ENCODE results near the gene F3.

F3 gene

DNA sequence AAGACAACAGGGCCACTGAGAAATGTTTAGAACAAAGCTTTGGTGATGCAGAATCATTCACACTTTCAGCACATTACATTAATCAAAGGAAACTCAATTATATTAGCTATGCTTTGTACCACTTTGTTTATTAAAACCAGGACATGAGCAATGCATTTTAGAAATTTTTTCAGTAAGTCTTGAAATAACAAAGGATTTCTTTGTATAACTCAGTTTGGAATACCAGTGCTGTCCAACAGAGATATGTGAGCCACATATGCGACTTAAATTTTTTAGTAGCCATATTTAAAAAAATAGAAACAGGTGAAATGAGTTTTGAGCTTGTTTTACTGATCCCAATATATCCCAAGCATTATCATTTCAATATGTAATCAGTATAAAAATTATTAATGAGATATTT is 18.8 kb upstream of the F3 start:
- ChIA-PET CTCF (interaction anchor here (1.5 to 1.6 kb wide), 2 partner anchors 24 to 38 kb away, joined by 4 read pairs; no protein-coding TSS in a partner anchor), POLR2A (no interaction called here)
- DNase-seq (ENCODE audit: extremely low spot score) = no peak
- TF ChIP-seq, protein P1, sequence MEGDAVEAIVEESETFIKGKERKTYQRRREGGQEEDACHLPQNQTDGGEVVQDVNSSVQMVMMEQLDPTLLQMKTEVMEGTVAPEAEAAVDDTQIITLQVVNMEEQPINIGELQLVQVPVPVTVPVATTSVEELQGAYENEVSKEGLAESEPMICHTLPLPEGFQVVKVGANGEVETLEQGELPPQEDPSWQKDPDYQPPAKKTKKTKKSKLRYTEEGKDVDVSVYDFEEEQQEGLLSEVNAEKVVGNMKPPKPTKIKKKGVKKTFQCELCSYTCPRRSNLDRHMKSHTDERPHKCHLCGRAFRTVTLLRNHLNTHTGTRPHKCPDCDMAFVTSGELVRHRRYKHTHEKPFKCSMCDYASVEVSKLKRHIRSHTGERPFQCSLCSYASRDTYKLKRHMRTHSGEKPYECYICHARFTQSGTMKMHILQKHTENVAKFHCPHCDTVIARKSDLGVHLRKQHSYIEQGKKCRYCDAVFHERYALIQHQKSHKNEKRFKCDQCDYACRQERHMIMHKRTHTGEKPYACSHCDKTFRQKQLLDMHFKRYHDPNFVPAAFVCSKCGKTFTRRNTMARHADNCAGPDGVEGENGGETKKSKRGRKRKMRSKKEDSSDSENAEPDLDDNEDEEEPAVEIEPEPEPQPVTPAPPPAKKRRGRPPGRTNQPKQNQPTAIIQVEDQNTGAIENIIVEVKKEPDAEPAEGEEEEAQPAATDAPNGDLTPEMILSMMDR (IDR thresholded peaks at IDR 0.05; ENCODE audit: control extremely low read depth, extremely low read depth, low read depth, missing control alignments) = no peak

DNA sequence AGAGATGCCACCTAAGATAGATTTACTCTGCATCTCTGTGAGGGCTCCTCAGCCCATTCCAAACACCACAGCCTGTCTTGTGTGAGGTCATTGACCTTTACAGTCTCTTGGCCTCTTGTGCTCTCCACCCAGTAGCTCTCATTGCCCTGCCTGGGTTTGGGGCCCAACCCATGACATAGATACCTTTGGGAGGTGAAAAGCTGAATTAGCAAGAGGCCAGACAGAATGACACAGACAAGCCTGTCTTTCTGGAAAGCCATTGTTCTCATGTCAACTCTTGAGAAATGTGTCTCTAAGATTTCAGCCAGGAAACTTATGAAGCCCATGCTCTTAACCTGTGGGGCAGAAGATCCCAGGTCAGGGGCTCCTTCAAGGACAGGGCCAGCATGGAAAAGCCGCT is 18.4 kb upstream of the F3 start:
- POLR2A ChIA-PET = no interaction called here
- CTCF ChIA-PET = interaction anchor here (1.5 to 1.6 kb wide), 2 partner anchors 24 to 38 kb away, joined by 4 read pairs; no protein-coding TSS in a partner anchor
- TF ChIP-seq, protein P1 (IDR thresholded peaks at IDR 0.05; ENCODE audit: control extremely low read depth, extremely low read depth, low read depth, missing control alignments) = no peak
- DNase-seq (ENCODE audit: extremely low spot score) = no peak

DNA sequence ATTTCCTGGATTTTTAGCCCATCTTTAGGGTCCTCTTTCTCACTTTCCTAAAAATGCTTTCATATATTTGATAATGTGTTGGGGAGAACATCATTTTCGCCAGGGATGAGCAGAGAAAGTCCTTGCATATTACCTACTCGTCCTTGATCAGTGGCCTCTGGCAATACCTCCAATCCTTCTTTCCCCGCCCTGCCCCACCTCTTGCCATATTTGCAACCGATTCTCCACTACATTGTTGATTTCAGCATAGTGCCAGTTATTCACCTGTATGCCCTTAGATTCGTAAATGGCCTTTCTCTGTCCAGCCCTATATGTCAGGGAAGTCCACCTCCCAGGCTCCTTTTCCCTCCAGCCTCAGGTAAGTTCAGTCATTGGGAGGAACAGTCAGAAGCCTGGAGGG is 13.5 kb upstream of the F3 start:
- POLR2A ChIA-PET = no interaction called here
- DNase-seq (ENCODE audit: extremely low spot score) = no peak
- TF ChIP-seq, protein P1 (IDR thresholded peaks at IDR 0.05; ENCODE audit: control extremely low read depth, extremely low read depth, low read depth, missing control alignments) = no peak
- CTCF ChIA-PET = no interaction called here

DNA sequence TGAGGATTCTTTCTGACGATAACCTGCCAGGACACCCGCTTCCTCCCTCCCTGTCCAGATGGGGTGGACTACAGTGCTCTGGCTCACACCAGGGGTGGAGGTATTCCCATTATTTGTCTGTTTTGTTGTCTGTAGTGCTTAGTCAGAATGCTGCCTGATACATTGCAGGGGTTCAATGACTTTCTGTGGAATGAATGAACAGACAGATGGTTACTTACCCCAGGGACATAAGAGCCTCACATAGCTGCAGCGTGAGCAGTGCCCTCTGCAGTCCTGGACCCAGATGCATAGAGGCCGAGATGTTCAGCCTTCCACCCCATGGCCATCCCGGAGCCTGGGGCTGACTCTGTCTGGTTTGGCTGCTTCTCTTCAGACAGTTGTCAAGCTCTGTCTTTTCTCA is 13.0 kb upstream of the F3 start:
- CTCF ChIA-PET = no interaction called here
- TF ChIP-seq, protein P1 (IDR thresholded peaks at IDR 0.05; ENCODE audit: control extremely low read depth, extremely low read depth, low read depth, missing control alignments) = no peak
- POLR2A ChIA-PET = no interaction called here
- no peak for DNase-seq (ENCODE audit: extremely low spot score)

DNA sequence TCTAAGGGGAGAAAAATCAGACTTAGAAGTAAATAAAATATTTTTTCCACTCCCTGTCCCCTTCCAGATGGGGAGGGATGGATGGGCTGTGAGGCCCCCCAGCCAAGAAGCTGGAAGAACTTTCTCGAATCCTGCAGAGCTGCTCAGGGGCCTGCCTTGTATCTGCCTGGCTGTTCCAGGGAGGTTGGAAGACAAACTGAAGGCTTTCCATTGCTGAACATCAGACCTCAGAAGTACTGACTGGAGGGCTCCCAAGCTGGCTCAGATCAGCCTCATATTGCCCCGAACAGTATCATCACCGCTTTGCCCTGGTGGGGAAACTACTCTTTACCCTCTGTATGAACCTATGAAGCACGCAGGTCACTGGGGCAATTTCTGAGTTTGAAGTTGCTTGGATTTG is 12.4 kb upstream of the F3 start:
- POLR2A ChIA-PET = no interaction called here
- TF ChIP-seq, protein P1 (IDR thresholded peaks at IDR 0.05; ENCODE audit: control extremely low read depth, extremely low read depth, low read depth, missing control alignments) = no peak
- DNase-seq (ENCODE audit: extremely low spot score) = no peak
- CTCF ChIA-PET = no interaction called here

DNA sequence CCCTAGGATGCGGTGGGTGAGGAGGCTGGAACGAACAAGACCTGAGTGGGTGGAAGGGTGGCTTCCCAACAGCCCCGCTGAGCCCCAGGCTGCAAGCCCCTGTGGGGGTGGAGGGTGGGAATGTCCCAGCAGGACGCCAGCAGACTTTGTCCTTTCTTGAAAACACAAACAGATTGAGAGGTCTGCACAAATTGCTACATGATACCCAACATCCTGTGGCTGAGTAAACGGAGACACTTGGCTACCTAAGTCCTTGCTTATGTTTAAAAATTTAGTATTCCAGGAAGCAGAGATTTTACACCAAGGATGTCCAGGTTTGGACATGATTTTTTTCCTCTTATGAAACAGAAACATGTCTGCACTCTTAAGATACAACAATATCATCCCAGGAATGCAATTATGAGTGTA is 11.8 kb upstream of the F3 start:
- ChIA-PET CTCF (no interaction called here), POLR2A (no interaction called here)
- TF ChIP-seq, protein P1 (IDR thresholded peaks at IDR 0.05; ENCODE audit: control extremely low read depth, extremely low read depth, low read depth, missing control alignments) = no peak
- no peak for DNase-seq (ENCODE audit: extremely low spot score)

DNA sequence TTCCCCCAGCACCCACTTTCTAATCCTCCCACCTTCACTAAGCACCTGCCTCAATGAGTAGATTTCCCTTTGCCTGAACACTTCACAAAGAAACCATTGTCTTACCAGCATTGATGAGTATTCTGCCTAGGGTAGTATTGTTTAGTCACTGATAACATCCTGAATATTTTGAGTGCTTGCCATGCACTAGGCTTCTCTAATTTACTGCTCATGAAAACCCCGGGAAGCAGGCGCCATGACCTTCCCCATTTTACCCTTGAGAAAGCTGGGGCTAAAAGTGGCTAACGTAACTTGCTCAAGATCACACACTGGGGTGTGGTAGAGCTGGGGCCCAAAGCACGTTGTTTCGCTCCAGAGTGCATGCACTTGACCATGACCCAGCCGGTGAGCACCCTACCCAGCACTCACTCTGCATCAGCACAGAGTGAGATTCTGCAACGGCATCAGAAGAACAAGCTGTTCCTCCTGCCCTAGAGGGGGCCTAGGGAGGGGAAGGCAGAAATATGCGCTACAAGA is 10.6 kb upstream of the F3 start:
- ChIA-PET POLR2A (no interaction called here), CTCF (no interaction called here)

More for the DNA sequence above, 10.6 kb upstream of the F3 start:
- TF ChIP-seq, protein P1 (IDR thresholded peaks at IDR 0.05; ENCODE audit: control extremely low read depth, extremely low read depth, low read depth, missing control alignments) = no peak
- no peak for DNase-seq (ENCODE audit: extremely low spot score)
